HG03571 (cell line): Measurements from ENCODE around the gene SHISA2.

Experiments
- ATAC-seq: cut with Tn5 transposase; IDR thresholded peaks from one replicate; pipeline ENCODE4 v1.9.1; 2021; ENCODE audit not compliant: unreplicated experiment

The SHISA2 gene

DNA sequence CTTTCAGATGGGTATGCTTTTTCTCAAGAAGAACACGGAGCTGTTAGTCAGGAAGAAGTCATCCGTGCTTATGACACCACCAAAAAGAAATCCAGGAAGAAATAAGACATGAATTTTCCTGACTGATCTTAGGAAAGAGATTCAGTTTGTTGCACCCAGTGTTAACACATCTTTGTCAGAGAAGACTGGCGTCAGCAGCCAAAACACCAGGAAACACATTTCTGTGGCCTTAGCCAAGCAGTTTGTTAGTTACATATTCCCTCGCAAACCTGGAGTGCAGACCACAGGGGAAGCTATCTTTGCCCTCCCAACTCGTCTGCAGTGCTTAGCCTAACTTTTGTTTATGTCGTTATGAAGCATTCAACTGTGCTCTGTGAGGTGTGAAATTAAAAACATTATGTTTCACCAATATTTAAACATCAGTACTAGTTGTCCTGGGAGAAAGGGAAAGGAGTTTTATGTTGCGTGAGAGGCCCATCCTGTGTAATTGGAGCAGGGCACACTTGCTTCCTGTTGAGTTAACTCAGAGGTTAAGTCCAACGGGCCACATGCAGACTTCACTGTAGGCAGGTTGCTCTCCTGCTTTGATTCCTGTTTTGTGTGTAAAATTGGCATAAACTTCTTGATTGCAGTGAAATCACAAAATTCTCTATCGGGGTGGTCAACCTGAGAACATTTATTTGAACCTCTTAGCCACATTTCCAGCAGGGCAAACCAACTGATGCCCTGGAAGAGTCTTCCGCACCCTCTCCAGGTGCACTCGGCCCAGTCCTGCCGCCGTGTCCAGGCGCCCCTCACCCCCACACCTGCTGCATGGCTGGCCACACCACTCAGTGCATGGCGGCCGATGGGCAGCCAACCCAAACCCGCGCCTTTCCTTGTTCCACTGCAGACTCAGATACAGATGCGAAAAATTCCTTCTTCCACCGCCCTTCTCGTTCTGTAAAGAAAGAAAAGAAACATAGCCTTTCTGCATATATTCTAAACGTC, 31.6 kb downstream of the SHISA2 start:
- ATAC-seq = no peak

DNA sequence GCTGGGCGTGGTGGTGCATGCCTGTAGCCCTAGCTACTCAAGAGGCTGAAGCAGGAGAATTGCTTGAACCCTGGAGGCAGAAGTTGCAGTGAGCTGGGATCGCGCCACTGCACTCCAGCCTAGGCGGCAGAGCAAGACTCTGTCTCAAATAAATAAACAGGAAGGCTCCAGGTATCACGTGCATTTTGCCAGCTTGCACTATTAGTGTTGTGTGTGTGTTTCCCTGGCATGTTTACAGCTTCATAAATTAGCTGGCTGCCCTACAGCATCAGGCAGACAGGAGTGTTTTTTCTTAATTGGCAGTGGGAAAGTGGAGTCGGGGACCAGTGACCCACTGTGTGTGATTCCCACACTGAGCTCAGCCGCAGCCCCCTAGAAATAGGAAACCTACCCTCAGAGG, 32.6 kb downstream of the SHISA2 start:
- ATAC-seq = no peak

DNA sequence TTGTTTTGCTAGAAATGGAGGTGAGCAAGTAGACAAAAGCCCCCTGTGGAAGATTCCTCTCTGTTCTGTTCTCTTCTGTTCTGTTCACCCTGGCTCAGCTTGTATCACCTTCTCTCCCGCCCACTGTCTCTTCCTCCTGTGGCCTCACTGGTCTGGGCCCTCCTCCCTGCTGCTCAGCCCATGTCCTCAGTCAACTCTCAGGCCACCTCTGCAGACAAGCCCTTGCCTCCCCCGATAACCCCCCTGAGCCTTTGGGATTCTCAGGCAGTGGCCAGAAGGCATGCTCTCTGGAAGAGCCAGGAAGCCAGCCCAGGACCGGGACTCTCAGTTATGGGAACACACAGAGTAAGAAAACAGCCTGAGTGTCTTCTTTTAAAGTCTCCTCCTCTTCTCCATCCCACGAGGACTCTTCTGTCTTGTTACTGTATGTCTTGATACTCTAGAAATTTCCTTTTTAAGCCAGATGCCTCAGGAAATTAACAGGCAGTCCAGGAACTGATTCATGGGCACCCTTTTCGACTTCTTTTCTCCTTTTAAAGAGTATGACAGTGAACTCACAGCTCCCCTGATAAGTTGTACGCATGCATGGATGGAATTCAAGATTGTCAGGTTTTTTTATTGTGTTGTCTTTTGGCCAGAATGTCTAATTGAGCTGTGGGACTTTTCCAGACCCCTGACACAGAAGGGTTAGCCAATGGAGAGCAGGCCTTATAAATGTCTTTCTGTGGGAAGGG, 33.7 kb downstream of the SHISA2 start:
- no peak for ATAC-seq

DNA sequence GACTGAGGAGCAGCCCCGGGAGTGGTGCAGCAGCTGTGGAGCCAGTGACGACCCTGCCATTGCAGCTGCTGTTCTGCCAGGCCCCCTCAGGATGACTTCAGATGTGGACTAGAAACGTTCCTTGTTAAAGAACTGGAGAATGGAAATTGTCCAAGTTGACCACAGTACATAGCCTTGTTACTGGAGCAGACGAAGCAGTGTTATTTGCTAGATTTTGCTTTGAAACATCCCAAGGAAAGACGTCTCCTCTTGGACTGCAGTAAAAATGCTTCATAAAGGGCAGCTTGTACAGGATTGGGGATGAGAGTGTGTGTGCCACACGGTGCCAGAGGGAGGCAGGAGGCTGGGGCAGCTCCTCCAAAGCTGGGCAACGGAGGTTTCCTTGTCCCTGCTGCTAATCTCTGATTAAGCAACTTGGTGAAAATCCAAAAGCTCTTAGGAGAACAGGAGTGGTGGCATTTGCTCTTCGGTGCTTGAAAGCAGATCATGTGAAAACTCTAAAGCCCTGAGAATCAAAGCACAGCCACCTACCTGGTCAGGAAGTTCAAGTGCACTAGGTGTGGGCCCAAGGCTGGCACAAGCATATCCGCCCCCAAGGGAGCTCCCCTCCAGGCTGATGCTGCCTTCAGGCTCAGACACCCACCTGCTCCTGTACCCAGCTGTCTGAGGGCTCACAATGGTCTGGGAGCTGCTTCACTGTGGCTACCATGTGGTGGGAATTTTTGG, 34.5 kb downstream of the SHISA2 start:
- ATAC-seq = no peak

DNA sequence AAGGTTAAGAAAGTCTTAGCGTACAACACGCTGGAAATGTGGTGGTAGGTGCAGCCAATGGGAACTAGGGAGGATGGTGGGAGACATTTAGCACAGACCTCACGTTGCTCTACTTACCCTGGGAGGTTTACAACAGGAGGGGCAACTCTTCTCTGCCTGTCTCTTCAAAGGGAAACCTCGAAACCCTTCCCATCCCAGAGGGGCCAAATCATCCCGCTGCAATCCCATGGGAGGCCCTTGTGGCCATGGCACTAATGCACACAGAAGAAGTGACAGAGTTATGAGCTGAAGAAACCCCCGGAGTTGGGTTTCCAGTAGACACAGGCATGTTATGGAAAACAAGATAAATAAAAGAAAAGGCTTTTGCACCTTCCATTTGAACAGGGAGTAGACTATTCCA, 35.6 kb downstream of the SHISA2 start:
- no peak for ATAC-seq

DNA sequence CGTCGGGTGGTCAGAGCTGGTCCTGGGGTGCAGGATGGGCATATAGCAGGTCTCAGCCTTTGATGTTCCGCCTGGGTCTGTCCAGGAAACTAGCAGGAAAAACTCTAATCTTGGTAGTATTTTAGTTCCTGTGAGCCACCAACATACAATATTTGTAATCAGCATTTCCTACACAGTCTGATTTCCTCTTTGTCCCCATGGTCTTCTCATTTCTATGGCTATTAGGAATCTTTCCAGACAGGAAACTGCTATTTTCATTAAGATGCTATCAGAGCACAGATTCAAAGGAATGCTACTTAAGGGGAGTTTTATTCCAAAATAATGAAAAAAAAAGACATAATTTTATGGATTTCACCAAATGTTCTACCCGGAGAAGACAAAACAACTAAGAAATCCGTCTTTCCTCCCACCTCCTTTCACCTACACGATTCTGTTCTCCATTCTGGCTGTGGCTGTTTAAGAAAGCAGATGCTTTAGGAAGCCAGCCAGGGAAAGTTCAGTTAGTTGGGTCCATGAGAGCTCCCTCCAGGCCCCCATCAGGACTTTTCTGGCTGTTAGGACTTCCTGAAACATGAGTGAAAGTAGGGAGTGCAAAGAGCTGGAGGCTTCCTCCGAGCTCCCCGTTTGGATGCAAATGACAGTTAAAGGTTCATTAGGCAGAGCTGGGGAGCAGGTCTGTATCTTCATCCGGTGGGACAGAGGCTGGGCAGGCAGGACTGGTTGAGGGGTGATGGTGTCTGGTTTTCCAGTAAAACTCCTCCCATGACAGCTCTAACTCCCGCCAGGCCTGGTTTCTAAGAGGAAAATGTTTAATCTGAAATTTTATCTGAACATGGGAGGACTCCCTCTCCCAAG, 36.3 kb downstream of the SHISA2 start:
- no peak for ATAC-seq

DNA sequence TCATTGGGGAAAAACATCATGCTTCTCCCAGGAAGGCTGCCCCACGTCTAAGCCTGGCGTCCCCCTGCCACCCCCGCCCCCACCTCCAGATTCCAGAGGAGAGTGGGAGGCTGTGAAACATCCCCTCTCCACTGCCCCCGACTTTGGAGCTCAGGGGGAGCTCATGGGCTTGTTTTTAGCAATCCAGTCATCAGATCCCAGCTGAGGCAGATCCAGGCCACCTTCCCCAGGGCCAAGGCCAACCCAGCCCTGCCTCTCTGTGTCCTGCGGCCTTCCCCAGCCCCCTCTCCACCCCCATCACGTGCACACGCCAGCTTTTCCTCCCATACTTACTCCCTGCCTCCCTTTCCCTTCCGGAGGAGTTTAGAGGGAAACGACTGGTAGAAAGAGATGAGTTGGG, 38.8 kb downstream of the SHISA2 start:
- no peak for ATAC-seq

DNA sequence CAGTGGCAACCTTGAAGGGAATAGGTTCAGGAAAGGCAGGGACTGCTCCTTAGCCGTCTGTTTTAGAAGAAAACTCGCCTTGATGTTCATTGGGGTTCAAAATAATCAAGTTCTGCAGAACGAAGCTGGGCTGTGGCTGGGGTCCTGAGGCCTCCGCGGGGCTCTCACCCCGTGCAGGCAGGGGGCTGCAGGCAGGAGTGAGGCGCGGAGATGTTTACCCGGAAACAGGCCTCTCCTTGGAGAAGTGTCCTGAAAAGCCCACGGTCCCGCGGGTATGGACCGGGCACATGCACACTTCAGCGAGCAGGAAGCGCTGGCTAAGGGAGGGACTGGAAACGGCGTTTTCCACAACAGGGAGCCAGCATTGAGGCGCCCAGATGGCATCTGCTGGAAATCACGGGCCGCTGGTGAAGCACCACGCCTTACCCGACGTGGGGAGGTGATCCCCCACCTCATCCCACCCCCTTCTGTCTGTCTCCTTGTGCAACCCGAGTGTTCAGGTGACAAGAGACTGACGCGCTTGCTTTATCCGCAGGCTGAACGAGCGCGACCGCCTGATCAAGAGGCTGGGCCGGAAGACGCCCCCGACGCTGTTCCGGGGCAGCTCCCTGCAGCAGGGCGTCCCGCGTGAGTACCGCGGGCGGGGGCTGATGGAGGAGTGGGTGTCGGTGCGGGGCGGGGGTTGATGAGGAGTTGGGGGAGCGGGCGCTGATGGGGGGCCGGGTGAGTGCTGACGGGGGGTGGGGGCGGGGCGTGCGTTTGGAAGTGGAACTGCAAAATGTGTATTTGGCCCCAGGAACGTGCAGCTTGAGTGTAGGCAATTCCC, 39.6 kb downstream of the SHISA2 start:
- no peak for ATAC-seq

DNA sequence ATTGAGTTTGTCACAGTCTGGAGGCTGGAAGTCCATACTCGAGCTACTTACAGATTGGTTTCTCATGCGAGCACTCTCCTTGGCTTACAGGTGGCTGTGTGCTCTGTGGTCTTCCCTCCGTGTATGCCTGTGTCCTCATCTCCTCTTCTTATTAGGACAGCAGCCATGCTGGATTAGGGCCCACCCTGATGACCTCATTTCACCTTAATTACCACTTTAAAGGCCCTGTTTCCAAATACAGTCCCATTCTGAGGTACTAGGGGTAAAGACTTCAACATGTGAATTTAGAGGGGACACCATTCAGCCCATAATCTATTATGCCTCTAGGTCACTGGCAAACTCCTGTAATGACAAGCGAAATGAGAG, 40.6 kb downstream of the SHISA2 start:
- ATAC-seq = no peak

DNA sequence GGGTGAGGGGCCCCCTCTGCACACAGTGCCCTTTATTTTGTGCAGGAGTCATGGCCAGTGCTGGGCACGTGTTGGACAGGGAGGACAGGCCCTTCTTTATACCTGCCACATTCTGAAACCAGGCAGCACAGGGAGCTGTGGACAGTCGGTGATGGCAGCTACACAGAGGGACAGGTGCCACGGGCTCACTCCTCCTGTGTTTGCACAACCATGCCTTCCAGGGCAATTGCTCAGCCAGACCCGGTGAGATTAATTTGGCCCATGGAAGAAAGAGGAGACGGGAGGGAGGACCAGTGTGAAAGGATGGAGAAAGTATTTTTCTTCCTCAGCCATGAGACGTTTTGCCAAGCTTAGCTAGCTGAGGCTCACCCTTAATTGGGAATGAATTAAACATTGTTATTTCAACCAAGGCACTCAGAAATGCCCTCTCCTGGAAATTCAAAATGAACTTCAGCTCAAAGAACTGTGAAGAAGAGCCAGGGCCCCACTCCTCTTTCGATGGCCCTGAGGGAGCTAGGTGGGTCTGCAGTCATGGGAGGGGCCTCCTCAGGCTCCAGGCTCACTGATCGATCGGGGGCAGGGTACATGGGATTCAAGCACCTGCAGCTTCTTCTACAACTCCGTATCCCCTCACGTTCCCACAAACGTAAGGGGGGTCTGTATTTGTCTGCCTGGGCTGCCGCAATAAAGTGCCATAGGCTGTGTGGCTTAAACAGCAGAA, 41.2 kb downstream of the SHISA2 start:
- ATAC-seq = no peak

DNA sequence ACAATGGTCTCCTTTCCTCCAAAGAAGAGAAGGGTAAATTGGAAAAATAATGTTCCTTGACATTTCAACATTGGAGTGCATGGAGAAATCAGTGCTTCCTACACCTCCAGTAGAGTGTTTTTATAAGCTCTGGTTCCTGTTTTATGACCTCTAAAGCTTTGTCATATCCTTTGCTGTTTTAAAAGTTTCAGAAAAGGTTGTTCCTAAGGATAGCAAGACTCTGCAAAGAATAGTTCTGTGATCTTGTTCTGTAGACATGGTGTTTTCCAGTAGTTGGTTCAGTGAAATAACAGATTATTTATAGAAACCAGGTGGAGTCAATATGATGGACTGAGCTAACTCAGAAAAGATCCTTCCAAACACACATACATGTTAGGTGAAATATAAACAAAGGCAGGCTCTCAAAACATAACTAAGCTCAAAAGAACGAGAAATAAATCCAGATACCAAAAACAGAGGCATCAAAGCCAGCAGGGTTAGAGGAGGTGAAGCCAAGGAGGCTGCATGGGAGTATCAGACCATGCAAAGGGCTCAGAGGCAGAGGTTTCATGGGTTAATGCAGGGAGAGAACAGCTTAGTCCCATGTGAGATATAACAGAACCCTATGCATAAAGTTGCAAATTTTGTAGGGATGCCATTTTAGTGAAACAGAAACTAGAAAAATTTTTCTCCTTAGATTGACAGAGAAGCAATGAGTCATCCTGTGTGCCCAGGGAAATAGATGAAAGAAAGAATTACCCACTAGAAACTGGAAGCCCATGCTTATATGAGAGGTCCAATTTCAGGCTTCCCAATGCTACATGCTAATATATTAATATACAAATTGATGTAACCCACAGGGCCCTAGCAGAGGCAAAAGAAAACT, 44.3 kb downstream of the SHISA2 start:
- ATAC-seq = no peak
